GM19043 (cell line): ENCODE results near the gene MYEOV.

Source experiments
- ATAC-seq: cut with Tn5 transposase; IDR thresholded peaks from one replicate; pipeline ENCODE4 v1.9.1; 2021; ENCODE audit warnings: low read depth; ENCODE audit not compliant: unreplicated experiment

MYEOV gene

GRCh38 chr11:69312453-69313404 lies 18.8 kb downstream of the MYEOV start:
- no peak for ATAC-seq

- ATAC-seq = no peak
Observed at GRCh38 chr11:69313992-69314391, 20.0 kb downstream of the MYEOV start.

GRCh38 chr11:69314555-69314954 lies 20.6 kb downstream of the MYEOV start:
- ATAC-seq = no peak

GRCh38 chr11:69316956-69317355 lies 23.0 kb downstream of the MYEOV start:
- ATAC-seq = no peak

- no peak for ATAC-seq
Observed at GRCh38 chr11:69317401-69318092, 23.6 kb downstream of the MYEOV start.

GRCh38 chr11:69318093-69318420 lies 24.1 kb downstream of the MYEOV start:
- no peak for ATAC-seq

GRCh38 chr11:69319255-69320106 lies 25.5 kb downstream of the MYEOV start:
- no peak for ATAC-seq

- no peak for ATAC-seq
Observed at GRCh38 chr11:69320326-69320725, 26.4 kb downstream of the MYEOV start.

GRCh38 chr11:69320756-69321741 lies 27.1 kb downstream of the MYEOV start:
- ATAC-seq = no peak

- no peak for ATAC-seq
Observed at GRCh38 chr11:69321877-69322361, 28.0 kb downstream of the MYEOV start.

- ATAC-seq = no peak
Observed at GRCh38 chr11:69325446-69325845, 31.5 kb downstream of the MYEOV start.

- ATAC-seq = no peak
Observed at GRCh38 chr11:69326622-69327219, 32.8 kb downstream of the MYEOV start.

GRCh38 chr11:69327741-69328191 lies 33.8 kb downstream of the MYEOV start:
- ATAC-seq = no peak

- ATAC-seq = no peak
Observed at GRCh38 chr11:69328231-69328630, 34.3 kb downstream of the MYEOV start.

GRCh38 chr11:69329581-69329980 lies 35.6 kb downstream of the MYEOV start:
- ATAC-seq = no peak

GRCh38 chr11:69330330-69330729 lies 36.4 kb downstream of the MYEOV start:
- no peak for ATAC-seq

GRCh38 chr11:69333149-69333710 lies 39.3 kb downstream of the MYEOV start:
- ATAC-seq = no peak

GRCh38 chr11:69333879-69334278 lies 39.9 kb downstream of the MYEOV start:
- ATAC-seq = no peak
